AG09309 (cell line): Measurements from ENCODE around the gene FRMD3.

Source experiments
- DNase-seq: peaks from one replicate; pipeline ENCODE4 v3.0.0-alpha.2; 2010; ENCODE audit warnings: low read depth
- H3K4me3 ChIP-seq: 2 replicates; pipeline ENCODE4 v1.5.1; 2011; ENCODE audit warnings: mild to moderate bottlenecking, low read depth, low read length, moderate library complexity; ENCODE audit not compliant: control insufficient read depth
- TF ChIP-seq, protein P1 (sequence below): IDR thresholded peaks from 2 replicates; pipeline ENCODE4 v1.5.1; 2011; ENCODE audit warnings: mild to moderate bottlenecking, low read depth, low read length, inconsistent platforms; ENCODE audit not compliant: insufficient read depth, control insufficient read depth; ENCODE audit errors: missing control alignments

FRMD3 gene

DNA sequence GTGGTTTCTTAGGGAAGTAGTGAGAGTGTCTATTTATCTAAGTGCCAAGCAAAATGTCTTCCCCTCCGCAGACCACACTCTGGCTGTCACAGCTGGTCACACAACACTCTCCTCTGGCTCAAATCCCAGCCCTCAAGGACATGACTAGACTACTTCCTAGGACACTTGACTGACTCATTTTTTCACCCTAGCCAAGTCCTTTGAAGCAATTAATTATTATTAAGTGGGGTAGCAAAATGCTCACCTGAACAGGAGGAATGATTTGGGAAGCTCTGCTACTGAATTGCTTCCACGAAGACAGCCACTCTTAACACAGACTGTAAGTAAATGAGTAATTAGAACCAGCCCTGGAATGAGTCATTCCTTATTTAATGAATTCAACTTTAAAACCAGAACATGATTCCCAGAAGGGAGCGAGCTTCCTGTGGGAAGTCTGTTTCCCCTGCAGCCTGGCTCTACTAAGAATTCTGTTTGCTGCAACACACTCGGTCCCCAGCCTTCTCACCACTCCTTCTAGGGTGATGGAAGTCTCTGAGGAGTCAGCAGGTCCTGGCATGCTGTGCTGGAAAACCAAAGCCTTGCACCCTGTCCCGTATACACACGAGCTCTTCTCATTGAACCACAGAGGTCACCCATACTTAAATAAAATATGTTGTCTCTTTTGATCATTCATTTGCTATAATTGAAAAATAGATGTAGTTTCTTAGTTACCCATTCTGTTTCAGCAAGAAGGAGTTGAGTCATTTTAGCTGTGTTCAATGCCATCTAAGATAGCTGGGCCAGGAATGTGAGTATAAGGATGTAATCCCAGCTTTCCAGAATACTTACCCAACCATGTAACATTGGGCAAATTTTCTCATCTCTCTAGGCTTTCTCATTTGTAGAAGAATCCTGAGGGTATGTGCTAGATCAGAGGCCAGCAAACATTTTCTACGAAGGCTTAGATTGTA lies 256.6 kb downstream of the FRMD3 start:
- H3K4me3 ChIP-seq, result no peak overlapping the region
- DNase-seq, result peak; percentile 46
- TF ChIP-seq, protein P1, sequence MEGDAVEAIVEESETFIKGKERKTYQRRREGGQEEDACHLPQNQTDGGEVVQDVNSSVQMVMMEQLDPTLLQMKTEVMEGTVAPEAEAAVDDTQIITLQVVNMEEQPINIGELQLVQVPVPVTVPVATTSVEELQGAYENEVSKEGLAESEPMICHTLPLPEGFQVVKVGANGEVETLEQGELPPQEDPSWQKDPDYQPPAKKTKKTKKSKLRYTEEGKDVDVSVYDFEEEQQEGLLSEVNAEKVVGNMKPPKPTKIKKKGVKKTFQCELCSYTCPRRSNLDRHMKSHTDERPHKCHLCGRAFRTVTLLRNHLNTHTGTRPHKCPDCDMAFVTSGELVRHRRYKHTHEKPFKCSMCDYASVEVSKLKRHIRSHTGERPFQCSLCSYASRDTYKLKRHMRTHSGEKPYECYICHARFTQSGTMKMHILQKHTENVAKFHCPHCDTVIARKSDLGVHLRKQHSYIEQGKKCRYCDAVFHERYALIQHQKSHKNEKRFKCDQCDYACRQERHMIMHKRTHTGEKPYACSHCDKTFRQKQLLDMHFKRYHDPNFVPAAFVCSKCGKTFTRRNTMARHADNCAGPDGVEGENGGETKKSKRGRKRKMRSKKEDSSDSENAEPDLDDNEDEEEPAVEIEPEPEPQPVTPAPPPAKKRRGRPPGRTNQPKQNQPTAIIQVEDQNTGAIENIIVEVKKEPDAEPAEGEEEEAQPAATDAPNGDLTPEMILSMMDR, result no peak

DNA sequence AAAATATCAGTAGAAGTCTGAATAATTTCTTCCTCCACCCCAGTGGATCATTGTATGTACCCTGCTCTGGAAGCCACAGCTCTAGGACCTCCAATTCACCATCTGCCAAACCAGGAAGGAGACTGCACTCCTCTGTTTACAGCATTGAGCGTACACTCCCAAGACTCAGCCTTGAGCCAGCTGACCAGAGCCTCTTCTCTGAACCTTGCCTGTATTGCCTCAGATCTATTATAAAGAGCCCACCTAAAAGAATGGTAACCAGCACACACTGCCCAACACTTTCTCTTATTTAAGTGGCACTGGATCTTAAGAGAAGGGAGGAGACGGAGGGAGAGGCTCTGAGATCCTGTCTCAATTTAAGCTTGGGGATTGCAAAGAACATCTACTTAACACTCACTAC lies 257.4 kb downstream of the FRMD3 start:
- TF ChIP-seq, protein P1, result no peak
- no peak for DNase-seq
- no peak overlapping the region for H3K4me3 ChIP-seq

DNA sequence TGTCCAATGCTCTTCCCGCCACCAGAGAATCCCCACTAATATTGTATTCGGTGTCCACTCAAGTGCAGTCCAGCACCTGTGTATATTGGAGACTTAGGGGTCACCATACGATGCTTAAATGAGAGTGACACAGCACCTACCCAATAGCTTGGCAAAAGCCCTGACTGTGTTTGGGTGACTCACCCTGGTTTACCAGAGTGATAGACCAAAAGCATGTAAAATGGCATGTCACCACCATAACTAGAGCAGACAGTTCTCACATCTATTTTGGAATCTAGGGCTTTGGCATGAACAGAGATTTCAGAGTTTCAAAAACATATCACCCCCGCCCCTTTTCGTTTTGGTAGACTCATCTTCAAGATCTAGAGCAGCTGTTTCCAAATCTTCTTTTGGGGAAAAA lies 257.9 kb downstream of the FRMD3 start:
- DNase-seq, result peak; percentile 3
- no peak overlapping the region for H3K4me3 ChIP-seq
- TF ChIP-seq, protein P1, result no peak

DNA sequence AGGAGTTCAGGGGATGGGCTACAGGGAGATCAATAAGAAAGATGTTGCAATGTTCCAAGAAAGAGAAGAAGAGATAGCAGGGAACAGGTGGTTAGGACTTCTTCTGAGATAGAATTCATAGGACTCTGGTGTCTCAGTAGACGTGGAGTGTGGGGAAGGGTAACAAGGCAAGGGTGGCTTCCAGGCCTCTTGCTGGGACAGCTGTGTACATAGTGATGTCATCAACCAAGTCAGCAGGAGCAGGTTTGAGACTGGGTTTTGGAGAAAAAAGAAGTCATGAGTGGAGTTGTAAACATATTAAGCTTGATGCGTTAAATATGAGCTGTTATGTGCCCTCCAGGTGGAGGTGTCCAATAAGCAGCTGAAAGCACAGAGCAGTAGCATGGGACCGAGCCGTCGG lies 263.4 kb downstream of the FRMD3 start:
- TF ChIP-seq, protein P1, result no peak
- DNase-seq, result no peak
- H3K4me3 ChIP-seq, result no peak overlapping the region

DNA sequence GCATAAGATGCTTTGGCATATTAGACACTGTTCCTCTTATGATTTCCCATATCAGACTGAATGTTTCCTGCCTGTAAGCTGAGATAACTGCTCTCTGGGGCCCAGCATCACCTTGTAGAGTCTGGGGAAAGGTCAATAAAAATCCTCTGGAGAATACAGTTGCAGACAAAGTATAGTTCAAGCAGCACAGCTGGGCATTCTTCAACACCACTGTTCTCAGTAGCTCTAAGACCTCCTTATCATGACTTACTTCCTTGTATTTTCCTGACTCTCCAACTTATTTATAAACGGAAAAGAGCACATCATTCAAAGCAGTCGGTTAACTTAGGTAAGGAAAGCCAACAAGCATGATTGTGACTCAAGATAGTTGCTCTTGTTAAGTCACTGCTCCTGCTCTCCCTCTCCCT lies 266.5 kb downstream of the FRMD3 start:
- DNase-seq, result no peak
- TF ChIP-seq, protein P1, result no peak
- H3K4me3 ChIP-seq, result no peak overlapping the region

DNA sequence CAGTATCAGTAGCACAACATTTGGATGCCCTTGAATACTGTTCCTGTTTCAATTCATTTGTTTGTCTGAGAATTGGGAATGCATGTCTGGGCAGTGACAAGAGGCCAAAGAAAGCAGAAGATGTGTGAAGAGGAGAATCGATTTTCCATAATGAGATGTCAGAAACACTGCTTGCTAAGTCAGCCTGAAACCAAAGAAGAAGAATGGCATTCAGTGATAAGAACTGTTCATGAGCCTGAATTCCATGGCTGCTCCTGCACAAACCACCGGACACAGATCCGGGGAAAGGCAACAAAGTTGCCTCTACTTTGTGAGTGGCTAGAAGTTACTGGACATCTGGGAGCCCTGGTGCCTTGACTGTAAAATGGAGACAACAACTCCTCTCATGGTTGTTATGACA lies 268.1 kb downstream of the FRMD3 start:
- H3K4me3 ChIP-seq, result no peak overlapping the region
- DNase-seq, result no peak
- TF ChIP-seq, protein P1, result no peak
